ENCODE results near the gene PWWP2B. TPM values are rescaled to one million over a fixed set of nuclear protein-coding genes. Genes with fewer than 3 reads are reported as not detected.

Gene PWWP2B
- total and polyA plus RNA-seq, 2 of the 8 experiments (the other 6 are each of a cell fraction or from before 2014, with no cell fraction given) = 5.3 to 10.8 TPM

- TF ChIP-seq BCL11A (IDR thresholded peaks at IDR 0.05; ENCODE audit: low read depth in 2 of 2, low read length in 2 of 2) (no peak), RFX5 (IDR thresholded peaks at IDR 0.05; ENCODE audit: borderline replicate concordance, low read depth, low read length) (no peak), SRF (IDR thresholded peaks at IDR 0.05; ENCODE audit: low read depth, low read length) (no peak), NRF1 (IDR thresholded peaks at IDR 0.05; ENCODE audit: low read depth, low read length) (no peak), ATF3 (IDR thresholded peaks at IDR 0.05; ENCODE audit: insufficient read depth, low read depth, low read length) (no peak)
Measured at GRCh38 chr10:132408823-132409666, 12.0 kb downstream of the PWWP2B start (continued).

All from H1 (cell line).